WTC11 (cell line): ENCODE results near the gene ICA1. TPM values are rescaled to one million over a fixed set of nuclear protein-coding genes. Genes with fewer than 3 reads are reported as not detected.
A peak's percentile ranks its signal among the peaks of the same experiment; 100 is the strongest.

ENCODE experiments used
- ATAC-seq: fragments of 200-7000 bp; cut with Tn5 transposase; 2 replicates; pipeline ENCODE4 v1.10.0; 2021; ENCODE audit warnings: mild to moderate bottlenecking, moderate library complexity
- CTCF ChIA-PET: fragments of 300-600 bp; sonication (Branson Sonifier 250); formaldehyde crosslinking; loops from one replicate; lab custom pipeline; 2021; ENCODE audit warnings: antibody characterized with exemption; lab: Charles Lee
- POLR2A ChIA-PET: fragments of 350-600 bp; sonication (Branson Sonifier 250); formaldehyde crosslinking; loops from one replicate; lab custom pipeline; 2021; ENCODE audit warnings: antibody characterized with exemption; lab: Charles Lee
- DNase-seq: peaks from one replicate; pipeline ENCODE4 v3.0.0; 2021; ENCODE audit warnings: low spot score
- H3K27ac Mint-ChIP-seq: 2 replicates; pipeline ENCODE4 v1.8.0; 2021; ENCODE audit warnings: mixed read lengths
- H3K27me3 Mint-ChIP-seq: 2 replicates; pipeline ENCODE4 v1.8.0; 2021; ENCODE audit warnings: low read depth, mild to moderate bottlenecking, moderate library complexity, mixed read lengths
- H3K36me3 Mint-ChIP-seq: 2 replicates; pipeline ENCODE4 v1.8.0; 2021; ENCODE audit warnings: mixed read lengths
- H3K4me1 Mint-ChIP-seq: 2 replicates; pipeline ENCODE4 v1.8.0; 2022; ENCODE audit warnings: mixed read lengths
- H3K4me3 Mint-ChIP-seq: 2 replicates; pipeline ENCODE4 v1.8.0; 2021; ENCODE audit warnings: mild to moderate bottlenecking, moderate library complexity, mixed read lengths
- H3K9me3 Mint-ChIP-seq: 2 replicates; pipeline ENCODE4 v1.8.0; 2021; ENCODE audit warnings: mixed read lengths
- ATF1 ChIP-seq: sonication (generic); formaldehyde crosslinking; IDR thresholded peaks from 2 replicates; pipeline ENCODE4 v1.8.1; 2023; ENCODE audit warnings: mild to moderate bottlenecking, moderate library complexity, missing genetic modification reagents
- CREM ChIP-seq: sonication (generic); formaldehyde crosslinking; IDR thresholded peaks from 2 replicates; pipeline ENCODE4 v1.8.1; 2022; ENCODE audit warnings: mild to moderate bottlenecking, missing genetic modification reagents, moderate library complexity
- E2F4 ChIP-seq: sonication (generic); formaldehyde crosslinking; IDR thresholded peaks from 2 replicates; pipeline ENCODE4 v1.8.1; 2022; ENCODE audit warnings: low read depth, mild to moderate bottlenecking, moderate library complexity, missing genetic modification reagents, borderline replicate concordance
- EMX1 ChIP-seq: fragments of 250-450 bp; sonication (Bioruptor Pico); IDR thresholded peaks from 2 replicates; pipeline ENCODE4 v1.8.0; 2021; ENCODE audit warnings: mild to moderate bottlenecking
- ESRRA ChIP-seq: sonication (generic); formaldehyde crosslinking; IDR thresholded peaks from 2 replicates; pipeline ENCODE4 v1.8.1; 2022; ENCODE audit warnings: mild to moderate bottlenecking, missing genetic modification reagents, borderline replicate concordance
- FOXP1 ChIP-seq: sonication (generic); formaldehyde crosslinking; IDR thresholded peaks from 2 replicates; pipeline ENCODE4 v1.8.0; 2022; ENCODE audit warnings: missing genetic modification reagents, mild to moderate bottlenecking, moderate library complexity, borderline replicate concordance
- FOXP4 ChIP-seq: sonication (generic); formaldehyde crosslinking; IDR thresholded peaks from 2 replicates; pipeline ENCODE4 v1.8.0; 2022; ENCODE audit warnings: mild to moderate bottlenecking, missing genetic modification reagents
- JAZF1 ChIP-seq: fragments of 250-450 bp; sonication (Bioruptor Pico); IDR thresholded peaks from 2 replicates; pipeline ENCODE4 v1.9.0; 2021; ENCODE audit warnings: moderate library complexity, mild to moderate bottlenecking, inconsistent platforms
- KAT7 ChIP-seq: sonication (generic); formaldehyde crosslinking; IDR thresholded peaks from 2 replicates; pipeline ENCODE4 v1.8.1; 2023; ENCODE audit warnings: missing genetic modification reagents, mild to moderate bottlenecking, borderline replicate concordance
- MAX ChIP-seq: sonication (generic); formaldehyde crosslinking; IDR thresholded peaks from 2 replicates; pipeline ENCODE4 v1.8.0; 2022; ENCODE audit warnings: mild to moderate bottlenecking, missing genetic modification reagents
- NFYB ChIP-seq: sonication (generic); formaldehyde crosslinking; conservative IDR thresholded peaks from 2 replicates; pipeline ENCODE4 v1.8.0; 2022; ENCODE audit warnings: low read depth, missing genetic modification reagents
- PRRX2 ChIP-seq: fragments of 250-450 bp; sonication (Bioruptor Pico); IDR thresholded peaks from 2 replicates; pipeline ENCODE4 v1.8.0; 2021; ENCODE audit warnings: mild to moderate bottlenecking
- SMAD4 ChIP-seq: sonication (generic); formaldehyde crosslinking; IDR thresholded peaks from 2 replicates; pipeline ENCODE4 v1.8.0; 2022; ENCODE audit warnings: mild to moderate bottlenecking, missing genetic modification reagents
- SOX15 ChIP-seq: fragments of 250-450 bp; sonication (Bioruptor Pico); IDR thresholded peaks from 2 replicates; pipeline ENCODE4 v1.9.0; 2021; ENCODE audit warnings: mild to moderate bottlenecking
- SP1 ChIP-seq: sonication (generic); formaldehyde crosslinking; conservative IDR thresholded peaks from 2 replicates; pipeline ENCODE4 v1.8.1; 2022; ENCODE audit warnings: missing genetic modification reagents
- STAT6 ChIP-seq: sonication (generic); formaldehyde crosslinking; conservative IDR thresholded peaks from 2 replicates; pipeline ENCODE4 v1.8.1; 2023; ENCODE audit warnings: mild to moderate bottlenecking, low read depth, missing genetic modification reagents, moderate library complexity
- ZMAT4 ChIP-seq: fragments of 250-450 bp; sonication (Bioruptor Pico); IDR thresholded peaks from 2 replicates; pipeline ENCODE4 v1.9.0; 2021; ENCODE audit warnings: mild to moderate bottlenecking
- ZNF396 ChIP-seq: fragments of 250-450 bp; sonication (Bioruptor Pico); IDR thresholded peaks from 2 replicates; pipeline ENCODE4 v1.8.0; 2021; ENCODE audit warnings: mild to moderate bottlenecking, moderate library complexity, borderline replicate concordance
- total RNA-seq: library from RNA; stranded (reverse); gene quantifications from 3 replicates; pipeline ENCODE4 v1.2.3, GENCODE V29; 2021
- TF ChIP-seq, protein P1 (sequence below): sonication (generic); formaldehyde crosslinking; IDR thresholded peaks from 2 replicates; pipeline ENCODE4 v1.8.1; 2023; ENCODE audit warnings: mild to moderate bottlenecking, missing genetic modification reagents, moderate library complexity
- TF ChIP-seq, protein P2 (sequence below): fragments of 250-450 bp; sonication (Bioruptor Pico); IDR thresholded peaks from 2 replicates; pipeline ENCODE4 v1.9.0; 2021; ENCODE audit warnings: mild to moderate bottlenecking, borderline replicate concordance

Gene ICA1
- total RNA-seq, 1 experiment from 2014 or later, result 31.2 TPM

DNA sequence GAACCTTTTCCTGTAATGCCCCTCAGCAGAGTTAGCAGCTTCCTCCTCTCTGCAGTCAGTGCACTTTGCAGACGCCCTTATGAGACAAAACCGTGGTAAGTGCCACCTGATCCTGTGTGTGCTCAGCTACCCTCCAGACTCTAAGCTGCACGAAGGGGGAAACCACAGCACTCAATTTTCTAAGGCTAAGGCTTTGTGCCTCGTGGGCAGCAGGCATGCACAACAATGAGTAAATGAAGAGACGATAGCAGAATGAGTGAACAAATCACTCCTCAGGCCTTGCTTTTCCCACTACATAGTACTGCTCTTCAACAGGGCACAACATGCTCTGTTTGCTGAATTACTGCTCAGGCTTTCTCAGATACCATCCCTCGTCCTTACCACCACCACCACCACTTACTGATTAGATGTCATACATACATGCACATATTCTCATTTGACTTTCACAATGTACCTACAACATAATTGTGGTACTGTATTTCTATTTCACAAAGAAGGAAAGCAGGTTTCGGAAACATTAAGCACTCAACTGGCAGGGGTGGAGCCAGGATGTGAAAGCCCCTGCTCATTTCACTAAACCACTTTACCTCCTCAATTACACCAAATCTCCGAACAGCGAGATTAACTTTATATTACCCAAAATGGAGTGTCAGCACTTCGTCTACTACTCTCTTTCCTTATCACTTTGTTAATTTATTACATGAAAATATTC lies 85.4 kb downstream of the ICA1 start (continued):
- TF ChIP-seq, protein P1, sequence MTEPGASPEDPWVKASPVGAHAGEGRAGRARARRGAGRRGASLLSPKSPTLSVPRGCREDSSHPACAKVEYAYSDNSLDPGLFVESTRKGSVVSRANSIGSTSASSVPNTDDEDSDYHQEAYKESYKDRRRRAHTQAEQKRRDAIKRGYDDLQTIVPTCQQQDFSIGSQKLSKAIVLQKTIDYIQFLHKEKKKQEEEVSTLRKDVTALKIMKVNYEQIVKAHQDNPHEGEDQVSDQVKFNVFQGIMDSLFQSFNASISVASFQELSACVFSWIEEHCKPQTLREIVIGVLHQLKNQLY (CRISPR knock-in tag), result no peak
- TF ChIP-seq STAT6 (CRISPR knock-in tag) (no peak), CREM (CRISPR knock-in tag) (no peak), ESRRA (no peak), ZNF396 (CRISPR knock-in tag) (no peak)

GRCh38 chr7:8175929-8176369 lies 86.0 kb downstream of the ICA1 start:
- DNase-seq (no peak), ATAC-seq (peak; percentile 36)
- Mint-ChIP-seq H3K4me3 (no peak overlapping the region), H3K27ac (0 out of 2 replicates have a peak overlapping the region, but pooled peaks have one; percentile 18), H3K36me3 (no peaks in the 10 kb centered on the region), H3K4me1 (peaks cover 41% of the 10 kb centered on the region), H3K9me3 (no peaks in the 10 kb centered on the region), H3K27me3 (no peaks in the 10 kb centered on the region)
- ChIA-PET CTCF (no interaction called here), POLR2A (no interaction called here)
- no peak for TF ChIP-seq FOXP4
- no peak for TF ChIP-seq ATF1 (CRISPR knock-in tag)
- TF ChIP-seq FOXP1 (CRISPR knock-in tag), result no peak
- no peak for TF ChIP-seq SMAD4 (CRISPR knock-in tag)
- no peak for TF ChIP-seq ZMAT4 (CRISPR knock-in tag)
- TF ChIP-seq JAZF1, result no peak
- TF ChIP-seq SOX15 (CRISPR knock-in tag), result no peak
- TF ChIP-seq NFYB (CRISPR knock-in tag), result no peak
- no peak for TF ChIP-seq MAX (CRISPR knock-in tag)
- no peak for TF ChIP-seq EMX1

DNA sequence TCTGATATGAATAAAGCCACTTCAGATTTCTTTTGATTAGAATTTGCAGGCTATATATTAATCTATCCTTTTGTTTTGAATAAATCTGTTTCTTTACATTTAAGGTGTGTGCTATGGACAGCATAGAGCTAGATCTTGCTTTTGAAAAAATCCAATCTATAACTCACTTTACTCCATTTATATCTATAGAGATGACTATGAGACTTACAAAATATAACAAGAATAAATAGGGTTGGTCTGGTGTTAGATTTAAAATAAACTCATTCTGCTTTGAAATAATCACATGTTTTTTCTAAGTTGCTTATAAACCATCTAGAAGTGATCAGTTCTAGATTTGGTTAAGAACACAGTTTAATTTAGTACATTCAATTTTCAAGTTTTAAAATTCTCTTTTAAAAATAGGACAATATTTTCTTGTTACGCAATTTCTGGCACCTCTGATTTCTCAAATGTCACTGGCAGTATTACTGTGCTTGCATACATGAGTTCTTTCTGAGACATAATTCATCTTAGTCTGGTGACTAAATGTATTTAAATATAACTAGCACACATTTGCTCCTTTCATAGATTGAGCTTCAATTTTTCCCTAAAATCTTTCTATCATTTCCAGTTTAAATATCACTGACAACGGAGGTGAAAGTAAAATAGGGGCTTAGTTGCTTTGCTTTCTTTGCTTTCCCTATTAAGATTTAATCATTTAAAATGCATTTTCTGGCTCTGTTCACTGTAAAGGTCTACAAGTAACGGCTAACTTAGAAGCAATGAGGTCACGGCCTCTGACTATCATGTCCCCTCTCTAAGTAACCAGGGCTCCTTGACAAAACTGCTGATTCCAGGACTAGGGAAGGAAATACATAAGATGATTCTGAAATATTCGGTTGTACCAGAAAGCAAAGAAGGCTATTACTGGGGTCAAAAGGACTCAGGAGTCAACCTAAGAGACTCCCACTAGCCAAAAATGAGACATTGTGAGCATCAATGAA lies 89.3 kb downstream of the ICA1 start:
- Mint-ChIP-seq H3K4me1 (peaks cover 49% of the 10 kb centered on the region), H3K27ac (no peak overlapping the region), H3K4me3 (no peak overlapping the region), H3K27me3 (no peaks in the 10 kb centered on the region), H3K36me3 (no peaks in the 10 kb centered on the region), H3K9me3 (no peaks in the 10 kb centered on the region)
- ChIA-PET POLR2A (interaction anchor here (0.6 kb wide), 1 partner anchor 474 kb away, joined by 5 read pairs; no protein-coding TSS in a partner anchor), CTCF (interaction anchor here (1.9 kb wide), 1 partner anchor 18 kb away, joined by 4 read pairs; no protein-coding TSS in a partner anchor)
- DNase-seq (no peak), ATAC-seq (no peak)
- TF ChIP-seq SP1 (no peak), KAT7 (CRISPR knock-in tag) (no peak), PRRX2 (CRISPR knock-in tag) (no peak), E2F4 (CRISPR knock-in tag) (no peak)
- TF ChIP-seq, protein P2, sequence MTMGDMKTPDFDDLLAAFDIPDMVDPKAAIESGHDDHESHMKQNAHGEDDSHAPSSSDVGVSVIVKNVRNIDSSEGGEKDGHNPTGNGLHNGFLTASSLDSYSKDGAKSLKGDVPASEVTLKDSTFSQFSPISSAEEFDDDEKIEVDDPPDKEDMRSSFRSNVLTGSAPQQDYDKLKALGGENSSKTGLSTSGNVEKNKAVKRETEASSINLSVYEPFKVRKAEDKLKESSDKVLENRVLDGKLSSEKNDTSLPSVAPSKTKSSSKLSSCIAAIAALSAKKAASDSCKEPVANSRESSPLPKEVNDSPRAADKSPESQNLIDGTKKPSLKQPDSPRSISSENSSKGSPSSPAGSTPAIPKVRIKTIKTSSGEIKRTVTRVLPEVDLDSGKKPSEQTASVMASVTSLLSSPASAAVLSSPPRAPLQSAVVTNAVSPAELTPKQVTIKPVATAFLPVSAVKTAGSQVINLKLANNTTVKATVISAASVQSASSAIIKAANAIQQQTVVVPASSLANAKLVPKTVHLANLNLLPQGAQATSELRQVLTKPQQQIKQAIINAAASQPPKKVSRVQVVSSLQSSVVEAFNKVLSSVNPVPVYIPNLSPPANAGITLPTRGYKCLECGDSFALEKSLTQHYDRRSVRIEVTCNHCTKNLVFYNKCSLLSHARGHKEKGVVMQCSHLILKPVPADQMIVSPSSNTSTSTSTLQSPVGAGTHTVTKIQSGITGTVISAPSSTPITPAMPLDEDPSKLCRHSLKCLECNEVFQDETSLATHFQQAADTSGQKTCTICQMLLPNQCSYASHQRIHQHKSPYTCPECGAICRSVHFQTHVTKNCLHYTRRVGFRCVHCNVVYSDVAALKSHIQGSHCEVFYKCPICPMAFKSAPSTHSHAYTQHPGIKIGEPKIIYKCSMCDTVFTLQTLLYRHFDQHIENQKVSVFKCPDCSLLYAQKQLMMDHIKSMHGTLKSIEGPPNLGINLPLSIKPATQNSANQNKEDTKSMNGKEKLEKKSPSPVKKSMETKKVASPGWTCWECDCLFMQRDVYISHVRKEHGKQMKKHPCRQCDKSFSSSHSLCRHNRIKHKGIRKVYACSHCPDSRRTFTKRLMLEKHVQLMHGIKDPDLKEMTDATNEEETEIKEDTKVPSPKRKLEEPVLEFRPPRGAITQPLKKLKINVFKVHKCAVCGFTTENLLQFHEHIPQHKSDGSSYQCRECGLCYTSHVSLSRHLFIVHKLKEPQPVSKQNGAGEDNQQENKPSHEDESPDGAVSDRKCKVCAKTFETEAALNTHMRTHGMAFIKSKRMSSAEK (CRISPR knock-in tag), result no peak
